Fibroblast of mammary gland (primary cell): ENCODE measurements around the gene METTL21C.

Experiments
- DNase-seq: peaks from one replicate; pipeline ENCODE4 v3.0.0-alpha.2; 2010; ENCODE audit warnings: low read depth
- H3K4me3 ChIP-seq: 2 replicates; pipeline ENCODE4 v1.5.1; 2011; ENCODE audit warnings: low read depth, mild to moderate bottlenecking, low read length, moderate library complexity; ENCODE audit not compliant: control insufficient read depth
- CTCF ChIP-seq: conservative IDR thresholded peaks from 2 replicates; pipeline ENCODE4 v1.5.1; 2011; ENCODE audit warnings: low read depth, low read length, inconsistent platforms; ENCODE audit not compliant: control insufficient read depth, insufficient read depth

Gene METTL21C

GRCh38 chr13:102692491-102692826 is 2.4 kb downstream of the METTL21C start:
- no peak overlapping the region for H3K4me3 ChIP-seq
- no peak for TF ChIP-seq CTCF
- no peak for DNase-seq

- DNase-seq = no peak
- TF ChIP-seq CTCF = no peak
- H3K4me3 ChIP-seq = no peak overlapping the region
Observed at GRCh38 chr13:102690883-102691282, 4.0 kb downstream of the METTL21C start.

GRCh38 chr13:102688306-102688973 is 6.4 kb downstream of the METTL21C start:
- no peak for TF ChIP-seq CTCF
- H3K4me3 ChIP-seq = no peak overlapping the region

GRCh38 chr13:102687520-102687919 is 7.3 kb downstream of the METTL21C start:
- no peak for TF ChIP-seq CTCF
- H3K4me3 ChIP-seq = no peak overlapping the region
- DNase-seq = no peak

More at GRCh38 chr13:102688306-102688973, 6.4 kb downstream of the METTL21C start:
- DNase-seq = no peak

- H3K4me3 ChIP-seq = no peak overlapping the region
- DNase-seq = no peak
- TF ChIP-seq CTCF = no peak
Observed at GRCh38 chr13:102686024-102686423, 8.8 kb downstream of the METTL21C start.

- DNase-seq = no peak
- no peak overlapping the region for H3K4me3 ChIP-seq
- no peak for TF ChIP-seq CTCF
Observed at GRCh38 chr13:102683637-102684036, 11.2 kb downstream of the METTL21C start.

- no peak for TF ChIP-seq CTCF
- no peak for DNase-seq
- H3K4me3 ChIP-seq = no peak overlapping the region
Observed at GRCh38 chr13:102682727-102683126, 12.1 kb downstream of the METTL21C start.
